Measurements from ENCODE around the gene PCMTD2.
A peak's percentile ranks its signal among the peaks of the same experiment; 100 is the strongest.

Gene PCMTD2

DNA sequence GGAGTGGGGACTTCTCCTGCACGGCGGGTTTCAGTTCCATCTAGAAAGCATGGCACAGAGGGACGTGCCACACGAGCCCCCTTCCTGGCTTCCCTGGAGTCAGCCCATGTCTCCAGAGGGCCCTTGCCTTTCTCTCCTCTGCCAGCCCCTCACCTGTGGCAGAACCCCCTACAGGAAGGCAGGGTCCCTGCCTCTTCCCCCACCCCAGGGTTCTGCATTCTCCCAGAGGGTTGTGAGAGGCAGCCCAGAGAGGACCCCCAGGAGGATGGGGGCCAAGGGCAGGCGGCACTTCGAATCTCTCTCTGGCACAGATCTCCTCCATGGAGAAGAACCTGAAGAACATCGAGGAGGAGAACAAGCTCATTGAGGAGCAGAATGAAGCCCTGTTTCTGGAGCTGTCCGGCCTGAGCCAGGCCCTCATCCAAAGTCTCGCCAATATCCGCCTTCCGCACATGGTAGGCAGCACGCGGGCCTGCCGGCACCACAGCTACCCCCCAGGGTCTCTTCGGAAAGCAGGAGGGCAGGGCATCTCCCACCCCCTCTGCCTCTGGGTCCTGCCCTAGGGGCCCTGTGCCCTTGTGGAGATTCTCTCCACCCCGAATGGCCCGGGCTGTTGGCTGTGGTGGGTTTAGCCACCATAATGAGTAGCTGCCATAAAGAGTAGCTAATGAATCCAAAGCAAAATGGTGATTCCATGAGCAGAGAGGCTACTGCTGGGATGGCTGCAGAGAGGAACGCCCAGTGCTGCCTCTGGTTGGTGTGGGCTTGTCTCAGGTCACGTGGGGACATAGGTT lies 15.9 kb upstream of the PCMTD2 start:
- DNase-seq, result no peak

DNA sequence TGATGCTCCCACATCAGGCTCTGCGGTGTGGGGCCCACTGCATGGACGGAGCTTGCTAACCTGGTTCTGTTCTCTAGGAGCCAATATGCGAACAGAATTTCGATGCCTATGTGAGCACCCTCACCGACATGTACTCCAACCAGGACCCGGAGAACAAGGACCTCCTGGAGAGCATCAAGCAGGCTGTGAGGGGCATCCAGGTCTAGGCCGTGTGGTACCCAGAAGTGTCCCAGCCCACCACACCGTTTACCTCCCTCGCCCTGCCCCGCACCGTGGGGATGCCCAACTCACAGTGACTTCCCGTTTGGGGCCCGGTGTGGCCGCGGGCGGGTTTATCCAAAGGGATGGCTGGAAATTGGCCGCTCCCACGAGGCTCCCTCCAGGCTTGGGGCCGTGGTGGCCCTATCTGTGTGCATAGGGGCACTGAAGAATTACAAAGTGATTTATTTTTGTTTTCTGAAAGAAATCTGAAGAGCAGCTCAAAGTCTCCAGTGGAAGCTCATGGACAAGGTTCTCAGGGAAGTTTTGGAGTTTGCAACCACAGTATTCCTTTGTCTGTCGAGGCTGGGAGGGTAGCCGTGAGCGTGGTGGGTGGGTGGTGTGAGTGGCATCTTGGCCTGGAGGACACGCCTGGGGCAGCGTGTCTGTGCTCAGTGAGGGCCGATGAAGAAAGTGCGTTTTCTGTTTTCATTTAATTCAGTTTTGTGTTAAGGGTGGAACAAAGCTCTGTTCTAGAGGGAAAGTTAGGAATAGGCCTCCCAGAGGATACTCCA lies 15.1 kb upstream of the PCMTD2 start:
- DNase-seq, result no peak

DNA sequence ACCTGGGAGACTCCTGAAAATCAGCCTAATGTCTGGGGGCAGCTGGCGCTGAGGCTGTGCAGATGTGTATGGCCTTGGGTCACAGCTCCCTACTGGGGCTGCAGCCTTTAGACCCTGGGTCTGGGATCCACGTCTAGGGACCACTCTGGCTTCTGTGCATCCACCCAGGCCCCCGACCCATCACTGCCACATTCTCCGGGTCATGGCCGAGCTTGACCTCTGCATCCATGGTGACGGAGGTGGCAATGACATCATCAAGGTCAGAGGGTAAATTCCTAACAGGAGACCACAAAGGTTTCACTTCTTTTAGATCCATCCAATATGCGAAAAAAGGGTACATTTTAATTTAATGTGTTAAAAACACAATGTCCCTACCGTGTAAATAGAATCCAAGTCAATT lies 14.5 kb upstream of the PCMTD2 start:
- DNase-seq, result no peak

DNA sequence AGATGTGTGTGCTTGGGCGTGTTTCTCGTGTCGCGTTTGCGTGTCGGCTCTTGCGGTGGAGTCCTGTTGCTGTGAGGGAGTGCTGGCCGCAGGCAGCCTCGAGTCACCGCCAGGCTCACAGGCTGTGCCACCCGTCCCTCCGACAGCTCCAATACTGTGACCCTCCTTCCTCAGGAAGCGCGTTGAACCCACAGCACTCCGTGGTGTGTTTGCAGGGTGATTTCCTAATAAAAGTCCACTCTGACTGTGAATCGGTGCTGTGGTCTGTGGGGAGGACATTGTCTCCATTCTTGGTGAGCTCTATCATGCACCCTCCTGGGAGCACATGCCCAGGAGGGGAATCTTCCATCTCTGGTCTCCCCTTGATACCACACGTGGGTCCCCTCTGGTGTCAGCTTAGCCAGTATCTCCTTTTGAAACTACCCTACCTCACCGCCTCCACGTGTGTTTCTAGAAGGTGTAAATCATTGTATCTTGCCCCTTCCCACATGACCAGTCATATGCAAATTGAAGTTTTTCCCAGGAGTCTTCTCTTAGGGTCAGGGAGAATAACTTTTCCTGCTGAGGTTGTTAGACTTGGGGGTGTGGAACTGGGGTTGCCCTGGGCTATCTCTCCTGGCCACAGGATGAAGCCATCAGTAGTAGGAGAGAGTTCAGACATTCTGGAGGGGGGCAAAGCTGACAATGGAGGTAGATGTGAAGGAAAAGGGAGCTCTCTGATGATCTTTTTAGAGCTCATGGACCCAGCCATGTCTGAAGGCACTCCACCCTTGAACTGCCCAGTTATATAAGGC lies 13.3 kb upstream of the PCMTD2 start:
- no peak for DNase-seq

DNA sequence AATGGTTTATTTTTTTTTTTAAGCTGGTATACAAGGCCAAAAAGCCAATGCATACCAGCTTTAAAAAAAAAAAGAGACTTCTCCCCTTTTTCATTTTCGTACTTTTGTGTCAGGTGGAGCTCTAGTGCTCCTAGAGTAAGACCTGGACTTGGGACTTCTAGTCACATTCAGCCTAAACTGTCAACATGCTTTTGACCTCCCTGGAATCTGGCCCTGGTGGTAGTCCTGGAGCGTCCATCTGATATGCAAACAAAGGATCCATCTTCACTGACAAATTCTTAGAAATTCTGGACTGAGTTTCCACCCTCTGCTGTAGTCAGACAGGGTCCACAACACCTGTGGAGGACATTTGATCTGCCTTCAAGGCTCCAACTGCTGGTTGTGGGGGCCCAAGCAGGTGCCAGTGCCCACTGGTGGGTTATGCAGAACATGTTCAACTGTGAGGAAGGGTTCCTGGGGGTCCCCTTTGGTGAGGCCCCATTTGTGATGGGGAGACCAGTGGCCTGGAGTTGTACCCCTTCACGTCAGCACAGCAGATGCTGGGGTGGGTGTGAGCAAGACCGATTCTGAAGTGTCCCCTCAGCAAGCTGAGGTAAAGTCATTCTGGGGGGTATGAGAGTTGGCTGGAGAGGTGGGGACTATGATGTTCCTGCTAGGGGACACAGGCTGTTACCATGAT lies 12.6 kb upstream of the PCMTD2 start:
- no peak for DNase-seq

DNA sequence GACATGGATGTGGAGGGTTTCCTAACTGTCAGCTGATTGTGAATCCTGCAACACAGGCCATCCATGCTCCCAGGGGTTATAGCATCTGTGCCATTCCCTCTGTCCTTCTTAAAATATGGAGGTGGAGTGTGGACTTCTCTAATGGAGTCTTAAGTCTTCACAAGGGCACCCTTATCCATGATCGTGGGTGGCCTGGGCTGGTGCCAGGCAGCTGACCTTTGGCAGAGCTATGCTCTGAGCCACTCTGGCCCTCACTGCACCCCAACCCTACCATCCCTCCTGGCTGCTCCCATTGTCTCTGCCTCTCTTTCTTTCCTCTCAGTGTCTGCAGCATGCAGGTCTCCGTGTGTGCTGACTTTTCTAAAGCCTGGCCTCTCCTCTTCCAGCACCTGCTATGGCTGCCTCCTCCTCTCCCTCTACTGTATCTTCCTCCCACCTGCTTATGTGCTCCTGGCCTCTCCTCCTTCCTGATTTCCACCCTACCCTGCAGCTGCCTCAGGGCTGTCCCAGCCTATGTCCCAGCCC lies 11.2 kb upstream of the PCMTD2 start:
- DNase-seq, result no peak

DNA sequence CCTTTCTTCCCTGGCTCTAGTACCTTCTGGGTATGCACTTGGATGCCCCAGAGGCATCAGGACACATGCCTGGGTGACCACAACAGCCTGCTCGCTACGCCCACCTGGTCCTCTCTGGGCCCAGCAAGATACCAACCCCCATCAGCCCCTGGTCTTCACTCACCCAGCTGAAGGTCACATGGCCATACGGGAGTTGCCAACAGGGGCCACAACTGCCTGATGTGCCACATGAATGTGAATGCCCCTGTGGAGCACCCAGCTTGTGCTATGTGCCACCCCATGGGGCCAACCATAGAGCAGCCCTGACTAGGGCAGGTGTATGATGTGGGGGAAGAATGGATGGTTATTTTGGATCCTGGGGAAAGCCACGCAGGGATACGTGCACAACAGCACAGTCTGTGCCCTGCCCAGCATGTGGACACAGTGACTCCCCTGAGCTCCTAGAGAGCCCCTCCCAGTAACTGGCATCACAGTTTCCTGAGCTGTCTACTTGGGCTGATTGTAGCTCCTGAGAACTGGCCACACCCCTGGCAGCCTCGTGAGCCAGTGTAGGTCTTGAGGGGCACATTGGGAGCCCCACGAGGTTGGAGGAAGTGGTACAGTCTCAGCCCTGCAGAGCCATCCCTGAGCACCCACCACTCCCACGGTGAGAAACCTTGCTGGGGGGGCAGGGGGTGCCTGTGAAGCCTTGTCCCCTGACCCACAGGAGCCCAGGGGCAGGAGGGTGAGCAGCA lies 10.5 kb upstream of the PCMTD2 start:
- no peak for DNase-seq

DNA sequence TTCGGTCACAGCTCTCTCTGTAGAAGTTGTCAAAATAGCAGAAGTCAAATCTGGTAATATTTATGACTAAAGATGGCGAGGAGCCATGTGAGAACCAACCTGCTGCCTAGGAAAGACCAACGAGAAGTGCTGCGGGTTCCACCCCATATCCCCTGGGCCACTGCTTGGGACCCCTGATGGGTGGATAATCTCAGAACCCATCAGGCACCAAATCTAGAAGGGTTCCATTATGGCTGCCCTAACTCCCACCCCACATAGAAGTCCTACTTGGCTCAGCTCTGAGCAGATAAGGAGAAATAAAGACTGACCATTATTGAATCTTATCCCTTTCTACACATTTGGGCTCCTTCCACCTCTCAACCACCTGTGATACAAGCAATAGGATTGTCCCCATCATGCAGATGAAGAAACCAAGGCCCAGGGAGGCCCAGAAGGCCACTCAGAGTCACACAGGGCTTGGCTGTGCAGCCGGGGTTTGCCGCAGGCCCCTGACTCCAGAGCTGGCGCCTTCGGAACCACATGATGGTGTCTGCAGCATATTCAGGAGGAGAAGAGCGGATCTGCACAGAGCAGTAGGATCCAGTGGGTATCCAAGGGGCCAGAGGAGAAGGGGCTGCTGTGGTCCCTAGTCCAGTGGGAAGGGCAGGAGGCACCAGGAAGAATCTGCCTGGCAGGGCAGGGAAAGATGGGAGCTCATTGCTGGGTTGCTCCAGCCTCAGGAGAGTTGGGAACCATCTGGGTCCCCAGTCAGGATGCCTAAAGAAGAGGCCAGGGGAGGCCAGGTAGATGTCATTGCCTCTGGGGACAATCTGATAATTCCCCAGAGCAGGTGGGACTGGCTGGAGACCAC lies 9.6 kb upstream of the PCMTD2 start:
- DNase-seq, result no peak

DNA sequence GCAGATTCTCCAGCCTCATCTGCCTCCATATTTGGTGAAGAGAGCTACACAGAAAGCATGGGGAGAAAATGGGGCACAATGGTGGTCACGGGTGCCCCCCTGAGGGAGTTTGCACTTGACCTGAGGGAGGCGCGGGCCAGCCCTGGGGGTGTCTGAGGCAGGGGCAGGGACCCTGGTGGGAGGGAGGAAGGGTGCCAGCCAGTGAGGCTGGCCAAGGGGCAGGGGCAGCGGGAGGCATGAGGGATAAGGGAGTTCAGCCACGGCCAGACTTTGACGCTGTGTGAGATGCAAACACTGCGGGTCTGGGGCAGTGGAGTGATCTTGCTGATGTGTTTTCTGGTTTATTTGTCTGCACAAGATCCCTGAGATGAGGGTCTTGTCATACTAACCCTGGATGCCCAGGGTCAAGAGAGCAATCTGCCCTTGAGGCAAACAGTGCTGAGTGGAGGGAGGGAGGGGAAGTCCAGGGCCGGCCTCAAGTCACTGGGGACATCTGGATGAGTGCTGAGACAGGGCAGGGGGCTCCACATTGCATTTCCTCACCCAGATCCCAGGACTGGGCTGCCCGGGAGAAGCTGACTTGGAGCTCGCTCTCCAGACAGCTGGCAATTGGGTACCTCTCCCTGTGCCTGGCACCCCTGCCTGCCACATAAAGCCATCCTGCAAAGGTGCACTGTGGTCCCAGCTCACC lies 8.8 kb upstream of the PCMTD2 start:
- DNase-seq, result no peak

DNA sequence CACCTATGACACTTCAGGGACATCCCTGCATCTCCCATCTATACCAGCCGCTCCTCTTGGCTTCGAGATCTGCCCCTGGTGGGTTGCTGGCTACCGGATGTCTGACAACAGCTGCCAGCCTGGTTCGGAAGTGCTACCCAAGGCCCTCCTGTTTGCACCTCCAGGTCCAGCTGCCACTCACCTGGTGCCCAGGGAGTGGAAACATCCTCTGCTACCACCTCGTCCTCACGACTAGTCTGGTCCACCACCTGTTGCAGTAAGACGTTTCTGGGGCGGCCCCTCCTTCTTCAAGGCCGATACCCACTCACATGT lies 8.3 kb upstream of the PCMTD2 start:
- no peak for DNase-seq

DNA sequence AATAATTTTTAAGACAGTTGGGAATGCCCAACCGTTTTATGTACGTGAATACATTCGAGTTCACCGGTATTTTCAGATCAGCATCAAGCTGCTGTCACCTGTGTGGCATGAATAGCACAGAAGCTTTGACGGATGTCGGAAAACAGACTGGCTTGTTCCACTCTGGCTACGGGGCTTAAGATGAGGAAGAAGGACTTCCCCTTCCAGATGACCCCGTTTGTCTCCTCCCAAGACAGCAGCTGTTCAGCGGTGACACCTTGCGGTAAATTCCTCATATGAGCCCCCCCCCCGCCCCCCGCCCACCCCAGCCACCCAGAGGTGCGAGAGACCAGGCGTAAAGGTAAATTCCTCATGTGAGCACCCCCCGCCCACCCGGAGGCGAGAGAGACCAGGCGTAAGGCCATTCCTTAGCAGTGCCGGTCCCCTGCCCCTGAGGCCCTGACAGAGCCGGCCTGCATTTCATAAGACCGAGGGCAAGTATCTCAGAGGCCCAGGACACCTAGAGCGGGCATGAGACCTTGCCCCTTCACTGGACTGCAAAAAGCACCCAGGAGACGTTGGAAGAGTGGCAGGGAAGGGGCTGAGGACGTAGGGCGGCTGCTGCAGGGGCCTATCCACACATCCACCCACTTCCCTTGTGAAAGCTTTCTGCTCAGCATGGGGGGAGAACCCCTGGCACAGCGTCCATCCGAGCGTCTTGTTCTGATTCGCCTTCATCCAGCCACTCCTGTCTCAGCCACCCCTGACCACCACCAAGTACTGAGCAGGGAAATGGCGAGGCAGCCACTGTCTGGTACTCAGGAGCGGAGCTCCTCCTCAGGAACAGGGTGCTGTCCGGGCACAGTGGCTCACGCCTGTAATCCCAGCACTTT lies 7.3 kb upstream of the PCMTD2 start:
- DNase-seq, result no peak

DNA sequence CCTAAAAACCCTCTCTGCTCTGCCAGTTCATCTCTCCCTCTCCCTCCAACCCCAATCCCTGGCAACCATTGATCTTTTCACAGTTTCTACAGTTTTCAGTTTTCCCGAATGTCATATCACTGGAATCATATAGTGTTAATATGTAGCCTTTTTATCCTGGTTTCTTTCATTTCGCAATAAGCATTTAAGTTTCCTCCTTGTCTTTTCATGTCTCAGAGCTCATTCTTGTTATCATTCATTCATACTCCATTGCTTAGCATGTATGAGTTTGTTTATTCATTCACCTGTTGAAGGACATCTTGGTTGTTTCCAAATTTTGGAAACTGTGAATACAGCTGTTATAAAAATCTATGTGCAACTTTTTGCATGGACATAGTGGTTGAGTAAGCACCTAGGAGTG lies 5.5 kb upstream of the PCMTD2 start:
- no peak for DNase-seq

DNA sequence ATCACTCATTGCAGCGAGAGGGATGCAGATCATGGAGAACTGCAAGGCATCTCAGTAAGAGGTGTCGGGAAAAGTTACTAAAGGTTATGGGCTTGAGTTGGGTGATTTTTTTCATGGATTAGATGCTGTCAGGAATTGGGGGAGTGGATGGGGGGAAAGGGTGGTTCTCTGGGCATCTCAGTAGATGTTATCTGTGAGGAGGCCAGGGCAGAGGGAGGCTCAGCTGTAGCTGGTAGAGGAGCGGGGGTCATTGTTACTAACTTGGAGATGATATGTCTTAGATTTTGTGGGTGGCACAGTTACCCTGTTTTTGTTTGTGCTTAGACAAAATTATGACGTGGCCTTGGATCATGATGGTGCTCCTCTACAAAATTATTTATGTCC lies 2.6 kb upstream of the PCMTD2 start:
- DNase-seq, result no peak

DNA sequence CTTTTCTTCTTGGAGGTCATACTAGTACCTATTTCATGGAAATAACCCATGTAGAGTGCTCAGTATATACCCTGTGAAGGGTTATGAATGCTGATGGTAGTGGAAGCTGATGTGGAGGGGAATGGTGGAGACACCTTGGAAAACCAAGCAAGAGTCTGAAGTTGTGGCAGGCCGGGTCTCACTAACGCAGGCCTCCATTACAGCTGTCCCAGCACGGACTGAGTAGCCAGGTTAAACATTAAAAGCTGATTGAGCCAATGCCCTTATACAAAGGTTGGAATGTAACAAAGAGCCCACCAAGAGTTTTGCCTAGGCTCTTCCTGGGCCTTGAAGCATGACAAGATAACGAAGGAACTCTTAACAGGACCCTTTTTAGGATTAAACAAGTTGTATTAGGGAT lies 2.1 kb upstream of the PCMTD2 start:
- DNase-seq, result no peak

DNA sequence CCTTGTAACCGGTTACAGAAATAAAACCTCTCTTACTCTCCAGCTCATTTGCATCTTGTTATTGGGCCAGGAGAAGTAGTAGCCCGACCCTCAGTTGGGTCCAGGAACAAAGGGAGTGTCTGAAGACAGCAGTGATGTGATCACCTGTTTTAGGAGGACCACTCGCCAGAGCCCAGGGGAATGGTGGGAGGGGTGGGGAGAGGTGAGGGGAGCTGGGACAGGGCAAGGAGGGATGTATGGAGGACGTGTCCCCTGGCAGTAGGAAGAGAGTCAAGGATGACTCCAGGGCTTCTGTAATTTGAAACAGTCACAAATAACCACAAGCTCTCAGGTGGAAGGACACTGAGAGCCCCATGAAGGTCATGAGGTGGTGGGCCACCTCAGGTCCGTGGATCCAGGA lies 1.4 kb upstream of the PCMTD2 start:
- DNase-seq, result no peak

DNA sequence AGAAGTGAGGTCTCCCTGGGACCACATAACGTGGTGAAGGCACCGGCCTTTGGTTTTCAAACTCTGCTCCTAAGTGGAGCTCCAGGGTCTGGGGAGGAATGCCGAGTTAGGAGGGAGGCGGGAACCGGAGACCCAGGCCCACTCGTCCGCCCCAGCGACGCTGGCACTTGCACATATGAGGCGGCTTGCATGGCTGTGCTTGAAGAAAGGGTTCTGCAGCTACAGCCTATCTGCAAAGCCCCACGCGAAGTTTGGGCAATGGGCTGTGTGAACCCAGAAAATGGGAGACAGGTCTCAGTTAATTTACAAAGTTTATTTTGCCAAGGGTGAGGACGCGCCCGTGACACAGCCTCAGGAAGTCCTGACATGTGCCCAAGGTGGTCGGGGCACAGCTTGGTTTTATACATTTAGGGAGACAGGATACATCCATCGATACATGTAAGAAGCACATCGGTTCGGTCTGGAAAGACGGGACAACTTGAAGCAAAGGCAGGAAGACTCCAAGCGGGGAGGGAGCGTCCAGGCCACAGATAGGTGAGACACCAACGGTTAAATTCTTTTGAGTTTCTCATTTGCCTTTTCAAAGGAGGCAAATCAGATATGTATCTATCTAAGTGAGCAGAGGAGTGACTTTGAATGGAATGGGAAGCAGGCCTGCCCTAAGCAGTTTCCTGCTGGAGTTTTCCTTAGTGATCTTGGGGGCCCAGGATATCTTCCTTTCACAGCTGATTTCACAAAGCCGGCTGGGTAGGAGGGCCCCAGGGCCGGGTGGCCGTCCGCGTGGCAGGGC lies 782 bp upstream of the PCMTD2 start:
- DNase-seq, result no peak

DNA sequence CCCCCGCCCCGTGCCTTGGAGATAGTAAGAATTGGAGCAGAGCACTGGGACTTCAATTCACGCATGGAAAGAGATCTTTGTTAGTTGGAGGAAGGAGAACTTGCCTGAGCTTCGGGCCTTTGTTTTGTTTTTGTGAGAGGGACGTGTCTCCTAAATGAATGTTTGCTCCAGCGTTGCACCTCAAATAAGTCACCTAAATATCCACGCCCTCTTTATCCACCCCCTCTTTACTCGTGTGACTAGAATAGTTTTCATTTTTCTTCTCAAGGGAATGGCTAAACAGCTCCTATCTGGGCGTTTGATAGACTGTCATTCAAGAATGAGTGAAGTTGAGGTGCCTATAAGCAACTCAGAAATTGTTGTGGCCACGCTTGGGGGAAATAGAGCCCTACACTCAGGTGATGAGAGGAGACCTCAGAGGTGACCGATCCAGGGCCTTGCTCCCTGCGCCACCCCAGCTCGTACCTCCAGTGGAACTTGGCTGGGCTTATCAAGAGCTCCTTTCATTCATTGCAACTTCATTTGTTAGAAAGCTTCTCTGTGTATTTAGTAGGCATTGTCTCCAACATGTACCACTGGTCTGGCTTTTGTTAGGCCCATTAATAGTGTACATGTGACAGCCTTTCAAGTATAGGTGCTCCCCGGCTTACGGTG lies 861 bp downstream of the PCMTD2 start:
- DNase-seq, result peak; percentile 10

DNA sequence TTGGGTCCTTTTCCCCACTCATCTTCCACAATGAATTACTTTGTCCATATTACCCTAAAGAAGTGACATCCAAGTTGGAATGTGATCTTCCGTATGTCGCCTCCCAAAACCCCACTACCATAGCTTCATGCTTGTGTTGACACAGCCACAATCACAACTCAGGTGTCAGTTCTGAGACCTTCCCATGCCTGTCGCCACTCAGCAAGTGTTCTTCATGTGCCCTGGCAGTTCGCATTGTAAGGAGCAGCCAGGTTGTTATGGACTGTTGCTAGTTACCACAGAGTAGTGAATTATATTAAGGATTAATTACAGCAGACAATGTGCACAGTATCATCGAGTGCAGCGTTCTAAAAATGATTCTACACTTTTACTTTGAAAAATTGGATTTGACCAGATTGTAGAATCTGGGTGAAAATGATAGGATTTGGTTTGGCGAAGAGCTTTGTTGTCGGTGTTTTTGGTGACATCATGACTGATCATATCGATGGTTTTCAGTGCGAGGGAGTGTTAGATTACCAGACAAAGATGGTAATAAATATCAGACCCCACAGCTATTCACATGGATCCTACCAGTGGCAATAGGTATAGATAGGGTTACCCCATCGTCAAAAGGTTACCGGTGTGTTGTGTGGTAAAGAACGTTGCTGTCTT lies 1.7 kb downstream of the PCMTD2 start:
- no peak for DNase-seq

Measured in suppressor macrophage treated with lipopolysaccharide for 4 hours (primary cell).